IMR-90 (cell line): ENCODE measurements around the gene PRKACG. TPM values are rescaled to one million over a fixed set of nuclear protein-coding genes. Genes with fewer than 3 reads are reported as not detected.

Source experiments
- ATAC-seq: fragments of 200-7000 bp; cut with Tn5 transposase; 2 replicates; pipeline ENCODE4 v1.9.1; 2020; ENCODE audit warnings: low read depth, mild to moderate bottlenecking, moderate library complexity
- BruUV-seq: library from RNA; stranded (reverse); fragments of 400-500 nt; replicated peaks from 2 replicates; lab custom pipeline; 2021; lab: Mats Ljungman, UMichigan
- CTCF ChIA-PET: fragments of 300-600 bp; formaldehyde crosslinking; extraction: SDS; loops from one replicate; lab custom pipeline; 2021; ENCODE audit warnings: antibody characterized with exemption; lab: Yijun Ruan, JAX
- POLR2A ChIA-PET: fragments of 300-600 bp; sonication (Branson Sonifier 250); formaldehyde crosslinking; loops from one replicate; lab custom pipeline; 2022; ENCODE audit warnings: antibody characterized with exemption; ENCODE audit not compliant: unreplicated experiment; lab: Charles Lee
- DNase-seq: peaks from one replicate; pipeline ENCODE4 v3.0.0; 2013
- H2AFZ ChIP-seq: replicated peaks from 2 replicates; pipeline ENCODE3; 2013; ENCODE audit warnings: low read length, mild to moderate bottlenecking; ENCODE audit not compliant: poor library complexity
- H2AK5ac ChIP-seq: 2 replicates; pipeline ENCODE4 v1.6.1; 2013; ENCODE audit warnings: low read depth, low read length, inconsistent platforms
- H2AK9ac ChIP-seq: replicated peaks from 2 replicates; pipeline ENCODE3; 2013; ENCODE audit warnings: mild to moderate bottlenecking, low read depth, low read length, moderate library complexity; ENCODE audit not compliant: poor library complexity
- H2BK120ac ChIP-seq: 2 replicates; pipeline ENCODE4 v1.6.1; 2013; ENCODE audit warnings: low read depth, low read length, inconsistent platforms
- H2BK15ac ChIP-seq: 3 replicates; pipeline ENCODE4 v1.6.1; 2013; ENCODE audit warnings: low read depth, low read length, inconsistent platforms
- H2BK20ac ChIP-seq: 2 replicates; pipeline ENCODE4 v1.6.1; 2013; ENCODE audit warnings: low read depth, mild to moderate bottlenecking, inconsistent platforms, low read length, moderate library complexity
- H2BK5ac ChIP-seq: 2 replicates; pipeline ENCODE4 v1.6.1; 2013; ENCODE audit warnings: mild to moderate bottlenecking, low read depth, low read length, inconsistent platforms; ENCODE audit not compliant: poor library complexity, severe bottlenecking
- H3K14ac ChIP-seq: replicated peaks from 2 replicates; pipeline ENCODE4 v1.6.1; 2013; ENCODE audit warnings: low read depth, low read length, inconsistent platforms
- H3K18ac ChIP-seq: 2 replicates; pipeline ENCODE4 v1.6.1; 2013; ENCODE audit warnings: low read depth, low read length, control low read depth
- H3K23ac ChIP-seq: 2 replicates; pipeline ENCODE4 v1.6.1; 2013; ENCODE audit warnings: low read depth, low read length, inconsistent platforms
- H3K27ac ChIP-seq: 2 replicates; pipeline ENCODE4 v1.5.1; 2013; ENCODE audit warnings: mild to moderate bottlenecking, control low read depth, low read length; ENCODE audit not compliant: insufficient read depth
- H3K27me3 ChIP-seq: 2 replicates; pipeline ENCODE4 v1.6.1; 2013; ENCODE audit warnings: low read length; ENCODE audit not compliant: control insufficient read depth, insufficient read depth
- H3K36me3 ChIP-seq: 2 replicates; pipeline ENCODE4 v1.6.1; 2013; ENCODE audit warnings: low read length, mixed read lengths; ENCODE audit not compliant: control insufficient read depth, insufficient read depth
- H3K4ac ChIP-seq: 2 replicates; pipeline ENCODE4 v1.6.1; 2013; ENCODE audit warnings: low read depth, low read length, inconsistent platforms
- H3K4me1 ChIP-seq: 2 replicates; pipeline ENCODE4 v1.6.1; 2013; ENCODE audit warnings: low read length, mixed read lengths; ENCODE audit not compliant: control insufficient read depth, insufficient read depth
- H3K4me2 ChIP-seq: 2 replicates; pipeline ENCODE4 v1.6.1; 2013; ENCODE audit warnings: low read depth, mild to moderate bottlenecking, control low read depth, low read length, moderate library complexity
- H3K4me3 ChIP-seq: 2 replicates; pipeline ENCODE4 v1.5.1; 2013; ENCODE audit warnings: low read depth, mild to moderate bottlenecking, control low read depth, low read length, moderate library complexity; ENCODE audit not compliant: insufficient read depth
- H3K56ac ChIP-seq: 2 replicates; pipeline ENCODE4 v1.6.1; 2013; ENCODE audit warnings: low read length, inconsistent platforms; ENCODE audit not compliant: insufficient read depth; ENCODE audit errors: extremely low read depth
- H3K79me1 ChIP-seq, 2 experiments: 2 replicates each; pipeline ENCODE4 v1.6.1; 2013; ENCODE audit warnings: low read length in 2 of 2, inconsistent platforms in 1 of 2, low read depth in 1 of 2
- H3K9ac ChIP-seq: 2 replicates; pipeline ENCODE4 v1.6.1; 2013; ENCODE audit warnings: low read depth, low read length, control low read depth
- H3K9me1 ChIP-seq: 2 replicates; pipeline ENCODE4 v1.6.1; 2013; ENCODE audit warnings: low read length, inconsistent platforms; ENCODE audit not compliant: insufficient read depth
- H3K9me3 ChIP-seq: 2 replicates; pipeline ENCODE4 v1.6.1; 2013; ENCODE audit warnings: low read length; ENCODE audit not compliant: control insufficient read depth, insufficient read depth
- H4K20me1 ChIP-seq: 2 replicates; pipeline ENCODE4 v1.6.1; 2013; ENCODE audit warnings: low read length, inconsistent platforms; ENCODE audit not compliant: insufficient read depth
- H4K5ac ChIP-seq: 2 replicates; pipeline ENCODE4 v1.6.1; 2013; ENCODE audit warnings: mild to moderate bottlenecking, low read depth, low read length, control low read depth
- H4K8ac ChIP-seq, 2 experiments: 2 replicates each; pipeline ENCODE4 v1.6.1; 2013; ENCODE audit warnings: low read depth in 2 of 2, low read length in 2 of 2, control low read depth in 1 of 2, inconsistent platforms in 1 of 2
- H4K91ac ChIP-seq: 2 replicates; pipeline ENCODE4 v1.6.1; 2013; ENCODE audit warnings: low read depth, low read length, inconsistent platforms; ENCODE audit not compliant: insufficient read depth
- RCOR1 ChIP-seq: IDR thresholded peaks from 2 replicates; pipeline ENCODE4 v1.6.1; 2012; ENCODE audit warnings: mild to moderate bottlenecking, low read length, improper control_type of control experiment; ENCODE audit not compliant: insufficient replicate concordance
- WGBS, 2 experiments: methylation state at CpG; one replicate each; pipeline versions ENCODE4 v1.1.5 to v1.1.7; 2013; ENCODE audit warnings: missing lambda C conversion rate in 2 of 2; ENCODE audit not compliant: insufficient read length in 1 of 2; ENCODE audit errors: extremely low coverage in 2 of 2; 5-methylcytosine and 5-hydroxymethylcytosine counted together
- dilution Hi-C: fragments of 300-500 bp; cut with HindIII; formaldehyde crosslinking; loops from one replicate; pipeline ENCODE4 v1.14.3; 2018; ENCODE audit warnings: low sequenced_read_pairs; ENCODE audit not compliant: unreplicated experiment
- in situ Hi-C: fragments of 300-500 bp; cut with MboI; formaldehyde crosslinking; loops from 3 replicates; pipeline ENCODE4 v1.14.3; 2019; ENCODE audit warnings: low sequenced_read_pairs, inconsistent platforms, mixed read lengths
- intact Hi-C: fragments of 100-400 bp; cut with micrococcal nuclease; formaldehyde crosslinking; loops from 2 replicates; pipeline ENCODE4 v1.10.0; 2022
- polyA plus RNA-seq, 3 experiments: library from polyadenylated mRNA; depleted of rRNA; stranded (reverse); fragments of >200 nt; gene quantifications; 2 replicates each; pipeline ENCODE4 v1.2.3, GENCODE V29; 2012; ENCODE audit warnings: low replicate concordance in 1 of 3
- total RNA-seq: library from RNA; depleted of rRNA; stranded (reverse); fragments of >200 nt; gene quantifications from 2 replicates; pipeline ENCODE4 v1.2.3, GENCODE V29; 2012

Gene PRKACG
- total and polyA plus RNA-seq, 2 of the 4 experiments (the other 2 are of a cell fraction), result not detected

DNA sequence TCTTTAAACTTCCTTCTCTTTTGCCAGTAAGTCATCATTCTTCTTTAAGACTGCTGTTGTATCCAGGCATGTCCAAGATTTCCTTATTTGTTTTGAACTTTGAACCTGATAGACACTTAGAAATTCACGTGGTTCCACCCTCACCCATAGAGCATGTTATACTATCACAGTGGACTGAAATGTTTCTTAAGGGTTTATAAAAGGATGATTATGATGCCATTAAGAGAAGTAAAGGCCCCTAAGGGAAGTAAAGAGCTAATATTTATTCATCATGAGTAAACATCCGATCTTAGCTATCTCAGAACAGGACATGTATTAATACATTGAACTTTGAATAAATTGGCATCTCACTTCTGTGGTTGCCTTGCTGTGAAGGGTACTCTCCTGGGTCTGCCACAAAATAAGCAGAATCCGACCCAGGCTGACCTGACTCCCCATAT lies 49.8 kb downstream of the PRKACG start:
- ChIA-PET POLR2A (no interaction called here), CTCF (interaction anchor here (0.6 to 1.7 kb wide), 3 partner anchors 14 to 210 kb away, joined by 3 to 5 read pairs (median 4); no protein-coding TSS in a partner anchor)
- no CpG with 5 or more reads among the region's 3 CpGs for WGBS, 2 experiments

More for the DNA sequence above, 49.8 kb downstream of the PRKACG start:
- Histone ChIP-seq H3K4ac (no peak overlapping the region), H4K91ac (no peak overlapping the region), H3K9me1 (no peaks in the 10 kb centered on the region), H3K9me3 (no peaks in the 10 kb centered on the region), H3K4me3 (no peak overlapping the region), H3K23ac (no peak overlapping the region), H2BK15ac (no peak overlapping the region), H2BK120ac (no peak overlapping the region), H4K5ac (no peak overlapping the region), H3K56ac (no peak overlapping the region), H3K27ac (no peak overlapping the region), H3K9ac (no peak overlapping the region), H4K8ac (no peak overlapping the region), H3K4me1 (no peaks in the 10 kb centered on the region), H2AFZ (no peak overlapping the region), H2BK20ac (no peak overlapping the region), H2AK5ac (no peak overlapping the region), H2AK9ac (no peak overlapping the region), H3K18ac (no peak overlapping the region), H4K20me1 (no peaks in the 10 kb centered on the region), H3K79me1 (no peaks in the 10 kb centered on the region), H2BK5ac (no peak overlapping the region), H3K4me2 (no peak overlapping the region), H3K14ac (no peak overlapping the region), H3K27me3 (no peaks in the 10 kb centered on the region; the same call in 1 of the 2 replicates), H3K36me3 (no peaks in the 10 kb centered on the region)
- dilution Hi-C loops (no loop called here), intact Hi-C loops (no loop called here), in situ Hi-C loops (no loop called here)
- DNase-seq (no peak), ATAC-seq (no peak)
- no peak for TF ChIP-seq RCOR1
- no TSS peak for BruUV-seq
